GM12878 (cell line): ENCODE measurements around the gene ESRRB. TPM values are rescaled to one million over a fixed set of nuclear protein-coding genes. Genes with fewer than 3 reads are reported as not detected.
A peak's percentile ranks its signal among the peaks of the same experiment; 100 is the strongest.

ENCODE experiments used
- ATAC-seq: fragments of 200-7000 bp; cut with Tn5 transposase; 3 replicates; pipeline ENCODE4 v1.9.1; 2020; ENCODE audit warnings: mild to moderate bottlenecking, moderate library complexity
- BruUV-seq: library from RNA; stranded (reverse); fragments of 400-500 nt; replicated peaks from 2 replicates; lab custom pipeline; 2021; lab: Mats Ljungman, UMichigan
- CTCF ChIA-PET: fragments of 300-600 bp; sonication (Branson Sonifier 250); formaldehyde crosslinking; extraction: SDS; loops from one replicate; lab custom pipeline; 2021; ENCODE audit warnings: inconsistent platforms; lab: Yijun Ruan, JAX
- POLR2A ChIA-PET: fragments of 350-600 bp; formaldehyde crosslinking; extraction: SDS; loops from one replicate; lab custom pipeline; 2021; ENCODE audit warnings: inconsistent platforms; lab: Charles Lee
- RAD21 ChIA-PET: fragments of 300-600 bp; sonication (Branson Sonifier 250); formaldehyde crosslinking; loops from one replicate; lab custom pipeline; 2023; ENCODE audit warnings: antibody characterized with exemption; ENCODE audit not compliant: unreplicated experiment; lab: Charles Lee
- SMC1A ChIA-PET: fragments of 300-600 bp; sonication (Branson Sonifier 250); formaldehyde crosslinking; loops from one replicate; lab custom pipeline; 2023; ENCODE audit not compliant: unreplicated experiment, uncharacterized antibody; lab: Charles Lee
- DNase-seq: peaks from one replicate; pipeline ENCODE4 v3.0.0-alpha.2; 2011; ENCODE audit warnings: low read depth, low spot score
- FAIRE-seq: peaks from 3 replicates; lab custom pipeline; 2011; peaks lifted over from hg19 to GRCh38; lab: Jason Lieb, UNC
- H2AFZ ChIP-seq: 2 replicates; pipeline ENCODE4 v1.6.0; 2011; ENCODE audit warnings: low read depth, low read length, control low read depth; ENCODE audit not compliant: control insufficient read depth
- H3K27ac ChIP-seq: 2 replicates; pipeline ENCODE4 v1.5.1; 2011; ENCODE audit warnings: control low read depth; ENCODE audit not compliant: control insufficient read depth, insufficient read depth
- H3K27me3 ChIP-seq, 2 experiments: replicated peaks in 1 of 2; 2 replicates each; pipeline versions ENCODE4 v1.6.0 to v1.6.1; 2011; ENCODE audit warnings: low read length in 1 of 2; ENCODE audit not compliant: control insufficient read depth in 2 of 2, insufficient read depth in 2 of 2
- H3K36me3 ChIP-seq, 2 experiments: 2 replicates each; pipeline ENCODE4 v1.5.1; 2011; ENCODE audit warnings: low read length in 1 of 2; ENCODE audit not compliant: control insufficient read depth in 2 of 2, insufficient read depth in 2 of 2
- H3K4me1 ChIP-seq: 2 replicates; pipeline ENCODE4 v1.6.1; 2011; ENCODE audit warnings: mild to moderate bottlenecking, low read length, moderate library complexity, mixed read lengths; ENCODE audit not compliant: control insufficient read depth, insufficient read depth
- H3K4me2 ChIP-seq: 2 replicates; pipeline ENCODE4 v1.6.0; 2011; ENCODE audit warnings: control low read depth; ENCODE audit not compliant: control insufficient read depth, insufficient read depth
- H3K4me3 ChIP-seq: fragments of 200-600 bp; sonication (generic); 2 replicates; pipeline ENCODE4 v1.5.1; 2016
- H3K79me2 ChIP-seq: 2 replicates; pipeline ENCODE4 v1.6.0; 2011; ENCODE audit warnings: low read length; ENCODE audit not compliant: control insufficient read depth, insufficient read depth
- H3K9ac ChIP-seq: 2 replicates; pipeline ENCODE4 v1.8.0; 2011; ENCODE audit warnings: low read length, control low read depth, mixed read lengths; ENCODE audit not compliant: control insufficient read depth, insufficient read depth
- H3K9me3 ChIP-seq: replicated peaks from 3 replicates; pipeline ENCODE4 v1.5.1; 2011; ENCODE audit warnings: mild to moderate bottlenecking, low read length; ENCODE audit not compliant: control insufficient read depth, insufficient read depth
- H4K20me1 ChIP-seq: 2 replicates; pipeline ENCODE4 v1.6.0; 2011; ENCODE audit not compliant: control insufficient read depth, insufficient read depth
- BMI1 ChIP-seq: fragments of 450-650 bp; IDR thresholded peaks from 2 replicates; pipeline ENCODE4 v1.6.1; 2016; ENCODE audit warnings: mild to moderate bottlenecking, moderate library complexity, borderline replicate concordance
- CHD2 ChIP-seq: IDR thresholded peaks from 2 replicates; pipeline ENCODE4 v1.6.1; 2011; ENCODE audit warnings: low read depth, low read length, improper control_type of control experiment, borderline replicate concordance
- EP300 ChIP-seq, 2 experiments: fragments of 150-350 bp in 1 of 2; IDR thresholded peaks; 2 replicates each; pipeline ENCODE4 v1.6.1; 2011 to 2012; ENCODE audit warnings: low read depth in 2 of 2, low read length in 2 of 2, borderline replicate concordance in 1 of 2, improper control_type of control experiment in 1 of 2, inconsistent platforms in 1 of 2; ENCODE audit not compliant: control insufficient read depth in 1 of 2
- EZH2 ChIP-seq: IDR thresholded peaks from 2 replicates; pipeline ENCODE4 v1.6.1; 2012; ENCODE audit warnings: low read depth, mild to moderate bottlenecking, control low read depth, inconsistent platforms, low read length, borderline replicate concordance; ENCODE audit not compliant: control insufficient read depth
- MEF2A ChIP-seq: IDR thresholded peaks from 2 replicates; pipeline ENCODE4 v1.6.1; 2011; ENCODE audit warnings: low read depth, mild to moderate bottlenecking, low read length, moderate library complexity; ENCODE audit not compliant: insufficient read depth
- STAT1 ChIP-seq: fragments of 450-650 bp; conservative IDR thresholded peaks from 2 replicates; pipeline ENCODE4 v1.6.1; 2014; ENCODE audit warnings: antibody characterized with exemption, mild to moderate bottlenecking
- YBX1 ChIP-seq: fragments of 450-650 bp; IDR thresholded peaks from 2 replicates; pipeline ENCODE4 v1.6.1; 2016; ENCODE audit warnings: antibody characterized with exemption
- WGBS: methylation state at CpG from one replicate; pipeline ENCODE4 v1.1.6; 2016; ENCODE audit warnings: low lambda C conversion rate; ENCODE audit not compliant: insufficient replicate concordance, insufficient coverage; ENCODE audit errors: missing lambda C conversion rate; 5-methylcytosine and 5-hydroxymethylcytosine counted together
- in situ Hi-C: fragments of 300-500 bp; cut with MboI; formaldehyde crosslinking; loops from 9 replicates; pipeline ENCODE4 v1.14.3; 2018; ENCODE audit warnings: mixed read lengths
- intact Hi-C: fragments of 100-400 bp; cut with micrococcal nuclease; formaldehyde crosslinking; loops from one replicate; pipeline ENCODE4 v1.14.2; 2022; ENCODE audit not compliant: unreplicated experiment
- polyA plus RNA-seq, 11 experiments: library from polyadenylated mRNA; depleted of rRNA in 4 of 11; unstranded in 6 of 11; stranded (reverse) in 5 of 11; fragments of >200 nt; fragmentation: Nextera tagmentation in 4 of 11; fragmentation: Illumina TruSeq in 1 of 11; extraction: Ambion mirVana in 4 of 11; extraction: Trizol in 1 of 11; gene quantifications; 1 replicate in 1 of 11; 2 replicates in 10 of 11; pipeline versions ENCODE4 v1.2.1 to v1.2.3, GENCODE V29; 2011 to 2016; ENCODE audit warnings: inconsistent platforms in 2 of 11, missing spikeins in 2 of 11, low read depth in 1 of 11
- total RNA-seq, 4 experiments: library from RNA; depleted of rRNA in 3 of 4; stranded (reverse); fragments of >200 nt in 3 of 4; fragmentation: Illumina TruSeq in 1 of 4; extraction: Trizol in 1 of 4; gene quantifications; 2 replicates each; pipeline versions ENCODE4 v1.2.1 to v1.2.3, GENCODE V29; 2013 to 2021
- TF ChIP-seq, protein P1 (sequence below): IDR thresholded peaks from 2 replicates; pipeline ENCODE4 v1.6.1; 2011; ENCODE audit warnings: mild to moderate bottlenecking, low read depth, low read length, moderate library complexity; ENCODE audit not compliant: insufficient replicate concordance
- TF ChIP-seq, protein P2 (sequence below): fragments of 450-650 bp; IDR thresholded peaks from 2 replicates; pipeline ENCODE4 v1.6.1; 2016; ENCODE audit warnings: mild to moderate bottlenecking
- TF ChIP-seq, protein P3 (sequence below): fragments of 450-650 bp; IDR thresholded peaks from 2 replicates; pipeline ENCODE4 v1.6.1; 2016; ENCODE audit warnings: mild to moderate bottlenecking

ESRRB gene
- total and polyA plus RNA-seq, 10 of the 15 experiments (the other 5 are each of a cell fraction or from before 2014, with no cell fraction given): 0.03 to 0.73 (median 0.11) TPM; not detected in 6

DNA sequence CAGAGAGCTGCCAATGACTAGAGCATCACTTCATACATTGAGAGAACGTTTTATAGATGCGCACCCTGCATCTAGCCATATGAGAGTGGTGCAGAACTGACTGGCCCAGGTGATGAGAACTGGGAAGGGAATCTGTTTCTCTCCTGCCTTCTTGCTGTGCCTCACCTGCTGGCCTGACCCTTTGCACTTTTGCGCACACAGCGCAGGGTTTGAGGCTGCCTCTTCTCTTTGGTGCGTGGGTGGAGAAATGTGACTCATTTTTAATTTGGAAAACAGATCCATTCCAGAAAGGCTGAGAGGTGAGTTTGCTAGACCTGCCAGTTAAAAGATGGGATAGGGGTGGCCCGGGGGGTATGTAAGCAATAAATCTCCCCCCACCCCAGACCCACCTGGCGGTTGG, 453 bp upstream of the ESRRB start (continued):
- TF ChIP-seq, protein P1, sequence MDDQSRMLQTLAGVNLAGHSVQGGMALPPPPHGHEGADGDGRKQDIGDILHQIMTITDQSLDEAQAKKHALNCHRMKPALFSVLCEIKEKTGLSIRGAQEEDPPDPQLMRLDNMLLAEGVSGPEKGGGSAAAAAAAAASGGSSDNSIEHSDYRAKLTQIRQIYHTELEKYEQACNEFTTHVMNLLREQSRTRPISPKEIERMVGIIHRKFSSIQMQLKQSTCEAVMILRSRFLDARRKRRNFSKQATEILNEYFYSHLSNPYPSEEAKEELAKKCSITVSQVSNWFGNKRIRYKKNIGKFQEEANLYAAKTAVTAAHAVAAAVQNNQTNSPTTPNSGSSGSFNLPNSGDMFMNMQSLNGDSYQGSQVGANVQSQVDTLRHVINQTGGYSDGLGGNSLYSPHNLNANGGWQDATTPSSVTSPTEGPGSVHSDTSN: no peak
- TF ChIP-seq, protein P2, sequence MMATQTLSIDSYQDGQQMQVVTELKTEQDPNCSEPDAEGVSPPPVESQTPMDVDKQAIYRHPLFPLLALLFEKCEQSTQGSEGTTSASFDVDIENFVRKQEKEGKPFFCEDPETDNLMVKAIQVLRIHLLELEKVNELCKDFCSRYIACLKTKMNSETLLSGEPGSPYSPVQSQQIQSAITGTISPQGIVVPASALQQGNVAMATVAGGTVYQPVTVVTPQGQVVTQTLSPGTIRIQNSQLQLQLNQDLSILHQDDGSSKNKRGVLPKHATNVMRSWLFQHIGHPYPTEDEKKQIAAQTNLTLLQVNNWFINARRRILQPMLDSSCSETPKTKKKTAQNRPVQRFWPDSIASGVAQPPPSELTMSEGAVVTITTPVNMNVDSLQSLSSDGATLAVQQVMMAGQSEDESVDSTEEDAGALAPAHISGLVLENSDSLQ: no peak

DNA sequence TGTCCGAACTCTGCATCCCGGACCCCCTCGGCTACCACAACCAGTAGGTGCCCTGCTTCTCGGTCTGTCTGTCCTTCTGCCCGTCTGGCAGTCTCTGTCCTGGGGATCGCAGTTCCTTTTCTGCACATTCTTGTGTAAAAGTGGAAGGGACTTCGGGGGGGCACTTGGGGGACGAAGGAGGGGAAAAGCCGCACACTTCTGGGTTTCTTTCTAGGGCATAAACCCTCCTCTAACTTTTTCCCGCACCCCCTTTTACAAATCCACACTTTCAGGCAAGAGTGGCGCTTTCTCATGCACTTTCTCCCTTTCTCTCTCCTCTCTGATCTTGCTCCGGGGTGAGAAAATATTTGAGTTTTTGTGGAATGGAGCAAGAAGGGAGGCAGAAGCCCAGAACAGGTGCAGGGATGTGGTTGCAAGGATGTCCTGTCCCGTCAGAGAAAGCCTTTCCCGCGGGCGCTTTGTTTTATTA, 506 bp downstream of the ESRRB start:
- ChIA-PET SMC1A (no interaction called here), POLR2A (no interaction called here), RAD21 (no interaction called here), CTCF (no interaction called here)
- no peak overlapping the region for H2AFZ ChIP-seq
- TF ChIP-seq, protein P3, sequence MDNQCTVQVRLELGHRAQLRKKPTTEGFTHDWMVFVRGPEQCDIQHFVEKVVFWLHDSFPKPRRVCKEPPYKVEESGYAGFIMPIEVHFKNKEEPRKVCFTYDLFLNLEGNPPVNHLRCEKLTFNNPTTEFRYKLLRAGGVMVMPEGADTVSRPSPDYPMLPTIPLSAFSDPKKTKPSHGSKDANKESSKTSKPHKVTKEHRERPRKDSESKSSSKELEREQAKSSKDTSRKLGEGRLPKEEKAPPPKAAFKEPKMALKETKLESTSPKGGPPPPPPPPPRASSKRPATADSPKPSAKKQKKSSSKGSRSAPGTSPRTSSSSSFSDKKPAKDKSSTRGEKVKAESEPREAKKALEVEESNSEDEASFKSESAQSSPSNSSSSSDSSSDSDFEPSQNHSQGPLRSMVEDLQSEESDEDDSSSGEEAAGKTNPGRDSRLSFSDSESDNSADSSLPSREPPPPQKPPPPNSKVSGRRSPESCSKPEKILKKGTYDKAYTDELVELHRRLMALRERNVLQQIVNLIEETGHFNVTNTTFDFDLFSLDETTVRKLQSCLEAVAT: no peak
- TF ChIP-seq STAT1 (no peak), MEF2A (no peak), BMI1 (no peak), EP300 (IDR thresholded peaks at IDR 0.05; ENCODE audit: borderline replicate concordance in 1 of 2, control insufficient read depth in 1 of 2, low read depth in 2 of 2, low read length in 2 of 2) (no peak), YBX1 (no peak), EZH2 (0 out of 2 replicates have a peak, but pooled peaks have one; percentile 10), CHD2 (no peak)
- H4K20me1 ChIP-seq: peaks cover 4% of the 10 kb centered on the region; the same call in 1 of the 2 replicates
- H3K9ac ChIP-seq: no peak overlapping the region
- no peaks in the 10 kb centered on the region for H3K36me3 ChIP-seq
- WGBS: 7% methylated on average over 16 of the region's 16 CpGs
- FAIRE-seq (no peak), ATAC-seq (no peak), DNase-seq (no peak)
- H3K4me3 ChIP-seq: no peak overlapping the region
- H3K4me2 ChIP-seq: 0 out of 2 replicates have a peak overlapping the region, but pooled peaks have one; percentile 7
- no peak overlapping the region for H3K27ac ChIP-seq
- in situ Hi-C loops: no loop called here
- H3K4me1 ChIP-seq: no peaks in the 10 kb centered on the region
- peaks cover 16 to 25% of the 10 kb centered on the region in 2 experiments for H3K27me3 ChIP-seq
- BruUV-seq: no TSS peak
- H3K9me3 ChIP-seq: no peaks in the 10 kb centered on the region
- no peaks in the 10 kb centered on the region for H3K79me2 ChIP-seq
- intact Hi-C loops: no loop called here
